MM.1S (cell line): ENCODE data around the gene TGM6.

Source experiments
- DNase-seq: peaks from one replicate; pipeline ENCODE4 v3.0.0-alpha.2; 2015
- H2AFZ ChIP-seq: fragments of 300-600 bp; sonication (generic); 2 replicates; pipeline ENCODE4 v1.6.0; 2016; ENCODE audit warnings: antibody characterized with exemption, low read length
- H3F3A ChIP-seq: fragments of 300-600 bp; sonication (generic); 2 replicates; pipeline ENCODE4 v1.6.1; 2016; ENCODE audit warnings: mild to moderate bottlenecking, antibody characterized with exemption, low read length, moderate library complexity, mixed read lengths; ENCODE audit not compliant: insufficient read depth
- H3K27ac ChIP-seq: fragments of 300-600 bp; sonication (generic); 2 replicates; pipeline ENCODE4 v1.5.1; 2016; ENCODE audit warnings: mild to moderate bottlenecking, low read length
- H3K27me3 ChIP-seq: fragments of 300-600 bp; sonication (generic); replicated peaks from 2 replicates; pipeline ENCODE4 v1.6.0; 2016; ENCODE audit warnings: low read length; ENCODE audit not compliant: insufficient read depth
- H3K36me3 ChIP-seq: fragments of 300-600 bp; sonication (generic); replicated peaks from 2 replicates; pipeline ENCODE4 v1.6.1; 2016; ENCODE audit warnings: mild to moderate bottlenecking, low read length, mixed read lengths; ENCODE audit not compliant: insufficient read depth
- H3K4me1 ChIP-seq: fragments of 300-600 bp; sonication (generic); 2 replicates; pipeline ENCODE4 v1.6.1; 2016; ENCODE audit warnings: low read length, mixed read lengths
- H3K4me2 ChIP-seq: fragments of 300-600 bp; sonication (generic); 2 replicates; pipeline ENCODE4 v1.6.0; 2016; ENCODE audit warnings: low read depth, low read length
- H3K4me3 ChIP-seq: fragments of 300-600 bp; sonication (generic); 2 replicates; pipeline ENCODE4 v1.5.1; 2016; ENCODE audit warnings: low read length, mixed read lengths
- H3K79me2 ChIP-seq: fragments of 300-600 bp; sonication (generic); 2 replicates; pipeline ENCODE4 v1.6.1; 2016; ENCODE audit warnings: mixed run types, low read length, mixed read lengths
- H3K9ac ChIP-seq: fragments of 300-600 bp; sonication (generic); 2 replicates; pipeline ENCODE4 v1.6.1; 2016; ENCODE audit warnings: low read length, mixed read lengths
- H3K9me2 ChIP-seq: fragments of 300-600 bp; sonication (generic); replicated peaks from 2 replicates; pipeline ENCODE4 v1.6.1; 2016; ENCODE audit warnings: mild to moderate bottlenecking, low read length, mixed read lengths; ENCODE audit not compliant: insufficient read depth
- H3K9me3 ChIP-seq: fragments of 300-600 bp; sonication (generic); replicated peaks from 2 replicates; pipeline ENCODE4 v1.6.1; 2016; ENCODE audit warnings: mild to moderate bottlenecking, low read length, mixed read lengths; ENCODE audit not compliant: insufficient read depth
- H4K20me1 ChIP-seq: fragments of 300-600 bp; sonication (generic); 2 replicates; pipeline ENCODE4 v1.6.1; 2016; ENCODE audit warnings: mild to moderate bottlenecking, low read length, moderate library complexity, mixed read lengths; ENCODE audit not compliant: insufficient read depth
- CTCF ChIP-seq: fragments of 300-600 bp; sonication (generic); IDR thresholded peaks from 2 replicates; pipeline ENCODE4 v1.5.1; 2016; ENCODE audit warnings: antibody characterized with exemption, low read length, mixed read lengths
- EZH2 ChIP-seq: fragments of 300-600 bp; sonication (generic); optimal IDR thresholded peaks from 2 replicates; pipeline ENCODE3; 2017; ENCODE audit warnings: low read depth, mild to moderate bottlenecking, antibody characterized with exemption, low read length, mixed read lengths
- EZH2phosphoT487 ChIP-seq: fragments of 300-600 bp; sonication (generic); IDR thresholded peaks from 2 replicates; pipeline ENCODE4 v1.6.1; 2018; ENCODE audit warnings: antibody characterized with exemption, low read length

Gene TGM6

GRCh38 chr20:2465100-2465499 lies 84.4 kb downstream of the TGM6 start:
- Histone ChIP-seq H3K79me2 (peaks cover 72% of the 10 kb centered on the region), H3K4me1 (peaks cover 15% of the 10 kb centered on the region), H3K4me3 (no peak overlapping the region), H3K27ac (no peak overlapping the region), H3K36me3 (peaks cover 53% of the 10 kb centered on the region), H3K9me3 (no peaks in the 10 kb centered on the region), H3K4me2 (no peak overlapping the region), H3F3A (peaks cover 18% of the 10 kb centered on the region; the same call in 1 of the 2 replicates), H2AFZ (no peak overlapping the region), H3K9me2 (no peaks in the 10 kb centered on the region), H3K9ac (no peak overlapping the region), H3K27me3 (no peaks in the 10 kb centered on the region), H4K20me1 (peaks cover 44% of the 10 kb centered on the region)
- no peak for DNase-seq
- TF ChIP-seq EZH2phosphoT487 (no peak), EZH2 (no peak), CTCF (no peak)

GRCh38 chr20:2467412-2467811 lies 86.7 kb downstream of the TGM6 start:
- H3K36me3 ChIP-seq, result peaks cover 41% of the 10 kb centered on the region
- H3K4me2 ChIP-seq, result no peak overlapping the region
- no peaks in the 10 kb centered on the region for H3K27me3 ChIP-seq
- no peaks in the 10 kb centered on the region for H3K9me3 ChIP-seq
- H3K9ac ChIP-seq, result no peak overlapping the region
- no peak overlapping the region for H2AFZ ChIP-seq
- peaks cover 15% of the 10 kb centered on the region for H3K4me1 ChIP-seq
- H3K79me2 ChIP-seq, result peaks cover 77% of the 10 kb centered on the region
- no peak for DNase-seq
- no peak overlapping the region for H3K4me3 ChIP-seq
- H3F3A ChIP-seq, result peaks cover 22% of the 10 kb centered on the region
- no peak overlapping the region for H3K27ac ChIP-seq
- no peaks in the 10 kb centered on the region for H3K9me2 ChIP-seq
- H4K20me1 ChIP-seq, result peaks cover 44% of the 10 kb centered on the region
- TF ChIP-seq EZH2, result no peak
- TF ChIP-seq CTCF, result no peak
- TF ChIP-seq EZH2phosphoT487, result no peak

GRCh38 chr20:2468581-2469407 lies 88.1 kb downstream of the TGM6 start:
- H3K36me3 ChIP-seq, result peaks cover 28% of the 10 kb centered on the region
- peaks cover 14% of the 10 kb centered on the region for H3F3A ChIP-seq
- H3K4me1 ChIP-seq, result peaks cover 15% of the 10 kb centered on the region
- H4K20me1 ChIP-seq, result peaks cover 44% of the 10 kb centered on the region
- H3K27ac ChIP-seq, result no peak overlapping the region; the same call in 1 of the 2 replicates
- no peaks in the 10 kb centered on the region for H3K27me3 ChIP-seq
- H3K79me2 ChIP-seq, result peaks cover 66% of the 10 kb centered on the region
- H3K9me2 ChIP-seq, result no peaks in the 10 kb centered on the region
- DNase-seq, result peak; percentile 24
- TF ChIP-seq CTCF (no peak), EZH2phosphoT487 (no peak), EZH2 (no peak)
- H3K9me3 ChIP-seq, result no peaks in the 10 kb centered on the region
- H3K9ac ChIP-seq, result peak overlapping the region; percentile 100; the same call in 1 of the 2 replicates
- peak overlapping the region; percentile 75 for H3K4me3 ChIP-seq
- peak overlapping the region; percentile 85 for H3K4me2 ChIP-seq
- no peak overlapping the region for H2AFZ ChIP-seq
